HG02571 (cell line): ENCODE results near the gene CNTNAP5.
A peak's percentile ranks its signal among the peaks of the same experiment; 100 is the strongest.

Experiments
- ATAC-seq: cut with Tn5 transposase; IDR thresholded peaks from one replicate; pipeline ENCODE4 v1.9.1; 2021; ENCODE audit warnings: mild to moderate bottlenecking, moderate library complexity; ENCODE audit not compliant: unreplicated experiment

The CNTNAP5 gene

GRCh38 chr2:124025171-124025580, at the start of gene CNTNAP5:
TSS of gene CNTNAP5 (plus strand) at chr2:124025287. CDS start at chr2:124025651, 364 bp downstream.
- ATAC-seq = no peak

- ATAC-seq = no peak
Observed at GRCh38 chr2:123976054-123976648, 48.9 kb upstream of the CNTNAP5 start.

- ATAC-seq = peak; percentile 63
Observed at GRCh38 chr2:123993728-123994323, 31.3 kb upstream of the CNTNAP5 start.

DNA sequence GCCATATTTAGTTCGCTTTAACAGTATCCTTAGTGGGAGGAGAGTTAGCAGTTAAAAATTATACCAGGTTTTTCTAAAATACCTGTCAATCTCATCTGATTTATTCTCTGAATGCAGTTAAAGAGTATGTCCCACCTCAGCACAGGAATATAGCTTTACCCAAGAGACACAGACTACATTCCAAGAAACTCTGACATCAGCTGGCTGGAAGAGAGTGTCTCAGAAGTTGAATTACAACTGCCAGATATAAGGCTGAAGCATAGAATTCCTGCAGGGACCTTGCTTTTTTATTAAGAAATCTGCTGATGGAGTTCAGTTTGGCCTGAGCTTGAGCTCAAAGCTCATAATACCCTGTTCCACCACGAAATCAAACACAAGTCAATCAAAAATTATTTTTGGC, 25.4 kb upstream of the CNTNAP5 start:
- no peak for ATAC-seq

GRCh38 chr2:124001696-124002430, 23.2 kb upstream of the CNTNAP5 start:
- no peak for ATAC-seq

GRCh38 chr2:124018890-124019289, 6.2 kb upstream of the CNTNAP5 start:
- no peak for ATAC-seq

GRCh38 chr2:124024561-124025170, 421 bp upstream of the CNTNAP5 start:
- no peak for ATAC-seq

DNA sequence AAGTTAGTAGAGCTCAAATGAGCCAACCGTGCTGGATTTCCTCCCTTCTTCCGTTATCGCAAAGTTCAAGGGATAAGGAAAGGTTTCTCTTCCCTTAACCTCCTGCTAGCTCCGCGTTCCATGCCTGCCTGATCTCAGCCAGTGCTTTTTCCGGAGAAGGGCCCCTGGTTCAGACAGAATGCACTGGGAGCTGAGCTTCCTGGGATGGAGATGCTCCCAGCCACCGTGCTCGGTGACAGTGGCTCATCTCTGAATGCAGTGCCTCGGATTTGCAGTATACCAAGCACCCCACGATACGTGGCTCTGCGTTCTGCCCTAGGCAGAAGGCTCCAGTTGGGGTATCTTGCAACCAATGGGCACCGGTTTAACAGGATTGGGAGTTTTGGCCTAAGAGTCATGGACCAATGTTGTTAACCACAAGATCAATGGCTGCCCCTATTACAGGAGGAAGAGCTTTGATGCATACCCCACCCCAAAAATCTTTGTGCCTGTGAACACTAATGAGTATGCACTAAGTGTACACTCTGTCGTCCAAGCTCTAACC, 876 bp downstream of the CNTNAP5 start:
- no peak for ATAC-seq

DNA sequence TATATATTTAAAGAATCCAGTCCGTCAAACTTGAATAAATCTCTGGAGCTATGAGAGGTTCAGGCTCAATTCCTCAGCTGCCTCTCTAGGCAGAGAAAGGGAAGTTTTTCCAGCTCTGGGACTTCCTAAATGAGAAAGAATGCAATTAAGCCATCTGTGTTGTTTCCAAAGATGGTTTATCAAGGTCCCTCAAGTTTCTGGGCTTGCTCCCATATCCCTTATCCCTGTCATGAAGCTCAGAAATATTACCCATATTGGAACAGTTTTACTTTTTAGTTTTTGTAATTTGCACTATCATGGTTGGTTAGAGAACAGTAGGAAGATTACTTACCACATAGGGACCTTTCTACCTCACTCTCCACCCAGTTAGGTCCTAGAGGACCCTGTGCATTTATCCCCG, 1.4 kb downstream of the CNTNAP5 start:
- ATAC-seq = no peak

- ATAC-seq = peak; percentile 74
Observed at GRCh38 chr2:124027182-124027581, 2.1 kb downstream of the CNTNAP5 start.

DNA sequence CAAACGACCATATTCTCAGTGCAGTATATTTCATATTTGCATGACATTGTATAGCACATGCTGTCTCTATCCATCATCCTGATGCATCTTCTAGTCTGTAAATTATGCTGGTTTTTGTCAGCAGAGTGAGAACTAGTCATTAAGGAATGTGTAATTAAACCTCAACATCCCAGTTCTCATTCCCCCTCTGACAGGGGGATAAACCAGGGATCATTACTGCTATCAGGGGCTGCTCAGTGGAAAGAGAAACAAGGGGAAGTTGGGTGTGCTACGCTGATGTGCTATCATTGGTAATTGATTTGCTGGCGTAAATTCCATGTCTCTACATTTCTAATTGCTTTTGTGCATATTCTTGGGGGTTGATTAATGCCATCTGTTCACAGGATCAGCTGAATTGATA, 7.7 kb downstream of the CNTNAP5 start:
- no peak for ATAC-seq

- ATAC-seq = no peak
Observed at GRCh38 chr2:124034265-124034664, 9.2 kb downstream of the CNTNAP5 start.

DNA sequence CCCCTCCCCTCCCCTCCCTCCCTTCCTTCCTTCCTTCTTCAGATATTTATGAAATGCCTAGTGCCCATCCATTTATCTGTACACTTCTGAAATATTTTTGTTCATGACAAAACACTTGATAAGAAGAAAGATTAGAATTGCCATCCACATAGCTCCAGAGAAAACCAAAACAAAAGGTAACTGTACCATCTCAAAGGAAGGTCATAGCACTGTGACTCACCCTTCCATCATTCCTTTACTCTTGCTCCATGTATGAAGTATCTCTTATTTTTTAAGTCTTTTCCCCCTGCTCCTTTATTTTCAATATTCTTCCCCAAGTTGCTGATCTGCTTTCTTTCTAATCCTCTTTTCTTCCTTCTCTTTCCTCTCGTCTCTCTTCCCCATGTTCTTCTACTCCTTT, 9.9 kb downstream of the CNTNAP5 start:
- ATAC-seq = no peak

DNA sequence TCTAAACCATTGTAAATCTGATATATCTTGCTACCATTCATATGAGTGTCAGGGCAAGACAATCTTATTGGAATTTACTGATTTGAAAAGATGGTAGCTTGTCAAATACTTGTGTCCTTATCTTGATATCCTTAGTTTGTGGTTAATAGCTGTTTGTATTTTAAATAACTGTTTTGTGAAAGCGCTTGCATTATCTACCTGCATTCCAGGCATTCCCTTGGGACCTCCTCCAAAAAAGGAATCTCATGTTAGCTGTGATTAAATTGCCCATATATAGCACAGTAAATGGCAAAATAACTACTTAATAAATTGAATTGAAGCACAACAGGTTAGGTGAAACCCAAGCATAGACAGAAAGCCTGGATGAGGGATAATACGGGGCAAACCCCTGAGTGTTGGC, 13.9 kb downstream of the CNTNAP5 start:
- ATAC-seq = no peak

GRCh38 chr2:124039762-124040291, 14.7 kb downstream of the CNTNAP5 start:
- no peak for ATAC-seq

DNA sequence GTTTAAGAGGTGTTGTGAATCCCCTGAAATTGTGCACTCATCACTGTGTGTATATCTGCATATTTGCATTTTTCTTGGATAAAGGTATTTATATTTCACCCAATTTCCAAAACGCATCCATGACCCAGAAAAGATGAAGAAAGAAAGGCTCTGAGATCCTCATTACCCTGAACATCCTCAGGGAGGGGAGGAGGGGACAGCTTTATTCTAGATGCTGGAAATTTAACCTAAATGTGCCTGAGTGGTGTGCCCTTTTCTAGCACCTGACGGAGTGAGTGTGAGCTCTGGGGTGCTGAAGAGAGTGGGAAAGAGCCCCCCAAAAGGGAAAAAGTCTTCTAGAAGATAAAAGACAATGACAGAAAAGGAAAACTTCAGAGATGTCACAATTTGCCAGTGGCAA, 20.8 kb downstream of the CNTNAP5 start:
- ATAC-seq = no peak

GRCh38 chr2:124046332-124046731, 21.2 kb downstream of the CNTNAP5 start:
- no peak for ATAC-seq

DNA sequence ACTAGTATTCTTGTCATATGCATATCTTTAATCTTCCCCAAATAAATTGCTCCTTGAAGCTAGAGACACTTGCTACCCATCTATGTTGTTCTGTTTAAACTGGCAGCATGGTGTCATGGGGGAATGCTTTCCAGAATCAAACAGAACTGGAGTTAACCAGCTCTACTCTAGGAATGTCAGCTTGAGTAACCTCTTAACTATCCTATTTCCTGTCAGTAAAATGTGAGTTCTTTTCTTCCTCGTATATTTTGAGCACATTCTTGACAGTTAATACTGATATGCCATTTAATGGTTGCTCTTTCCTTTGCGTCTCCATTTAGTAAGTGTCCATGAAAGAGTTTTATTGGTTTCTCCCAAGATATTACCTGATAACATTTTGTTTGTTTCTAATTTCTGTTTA, 23.0 kb downstream of the CNTNAP5 start:
- ATAC-seq = no peak

- no peak for ATAC-seq
Observed at GRCh38 chr2:124048664-124049063, 23.6 kb downstream of the CNTNAP5 start.

DNA sequence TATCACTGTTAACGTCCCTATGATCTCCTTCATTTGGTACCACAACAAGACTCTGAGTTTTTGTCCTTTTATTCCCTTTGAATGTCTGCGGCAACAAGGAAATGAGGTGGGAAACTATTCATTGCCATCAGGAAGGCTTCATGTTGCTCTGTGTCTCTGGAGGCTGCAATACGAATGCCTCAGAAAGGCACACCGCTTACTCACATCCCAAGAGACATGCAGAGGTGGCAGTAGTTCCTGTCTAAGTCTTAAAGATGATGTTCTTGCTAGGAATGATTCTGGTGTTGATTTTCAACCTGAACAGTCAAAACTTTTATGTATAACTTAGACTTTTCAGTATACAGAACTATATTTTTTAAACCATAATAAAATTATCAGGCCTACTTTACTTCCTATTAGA, 24.0 kb downstream of the CNTNAP5 start:
- no peak for ATAC-seq

GRCh38 chr2:124050833-124051497, 25.9 kb downstream of the CNTNAP5 start:
- no peak for ATAC-seq
